ENCODE results near the gene PRKCA. TPM values are rescaled to one million over a fixed set of nuclear protein-coding genes. Genes with fewer than 3 reads are reported as not detected.
"Not testable (repeated sequence)": the region's sequence is repeated elsewhere in the genome, so short reads cannot be mapped to it uniquely, and the experiment has no call there.

The PRKCA gene
- 10 to 100 TPM; 63.1 to 68.9 TPM for total RNA-seq

GRCh38 chr17:66301864-66302741, at the start of gene PRKCA:
Gene PRKCA (plus strand): TSS chr17:66302613.
- Mint-ChIP-seq H3K4me3 (peak within 1 kb of the TSS; percentile 98), H3K27ac (peak within 1 kb of the TSS; percentile 88), H3K9me3 (ENCODE audit: low read depth) (no peaks in the 10 kb centered on the region), H3K36me3 (peaks cover 20% of the 10 kb centered on the region), H3K27me3 (peaks cover 16% of the 10 kb centered on the region), H3K4me1 (peaks cover 46% of the 10 kb centered on the region)
- CTCF ChIA-PET, result interaction anchor here (0.5 to 2.1 kb wide), 5 partner anchors 8 to 266 kb away, joined by 3 to 11 read pairs (median 3); no protein-coding TSS in a partner anchor
- DNase-seq, result peak; percentile 78
- peak; percentile 83 for ATAC-seq

DNA sequence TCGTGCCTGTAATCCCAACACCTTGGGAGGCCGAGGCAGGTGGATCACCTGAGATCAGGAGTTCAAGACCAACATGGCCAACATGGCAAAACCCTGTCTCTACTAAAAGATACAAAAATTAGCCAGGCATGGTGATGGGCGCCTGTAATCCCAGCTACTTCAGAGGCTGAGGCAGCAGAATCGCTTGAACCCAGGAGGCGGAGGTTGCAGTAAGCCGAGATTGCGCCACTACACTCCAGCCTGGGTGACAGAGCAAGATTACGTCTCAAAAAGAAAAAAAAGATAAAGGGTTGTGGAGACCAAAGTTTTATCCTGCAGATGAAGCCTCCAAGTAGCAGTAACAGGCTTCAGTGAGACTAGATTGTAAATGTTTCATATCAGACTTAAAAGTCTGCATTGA, 49.0 kb upstream of the PRKCA start:
- CTCF ChIA-PET; H3K27ac Mint-ChIP-seq; H3K36me3 Mint-ChIP-seq; H3K9me3 Mint-ChIP-seq (ENCODE audit: low read depth); H3K27me3 Mint-ChIP-seq; DNase-seq; H3K4me3 Mint-ChIP-seq; ATAC-seq: not testable (repeated sequence)
- H3K4me1 Mint-ChIP-seq, result peaks cover 13% of the 10 kb centered on the region

DNA sequence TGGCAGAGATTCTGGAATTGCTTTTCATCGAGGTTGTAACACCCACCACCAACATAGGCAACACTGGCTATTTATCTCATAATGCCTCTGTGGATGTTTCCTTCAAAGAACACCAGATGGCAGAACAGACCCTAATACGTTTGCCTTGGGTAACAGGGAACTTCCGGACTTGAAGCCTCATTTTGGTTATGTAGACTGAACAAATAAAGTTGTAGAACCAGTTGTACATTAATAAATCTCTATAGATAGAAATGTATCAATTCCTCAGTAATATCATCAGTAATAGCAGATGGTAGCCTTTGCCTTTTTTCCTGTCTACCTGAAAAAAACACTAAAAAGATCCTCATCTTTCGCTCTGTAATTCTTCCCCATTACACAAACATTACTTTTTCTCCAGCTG, 47.3 kb upstream of the PRKCA start:
- H3K4me3 Mint-ChIP-seq, result peak overlapping the region; percentile 12
- H3K27me3 Mint-ChIP-seq, result no peaks in the 10 kb centered on the region
- DNase-seq (peak; percentile 49), ATAC-seq (peak; percentile 97)
- H3K4me1 Mint-ChIP-seq, result peaks cover 13% of the 10 kb centered on the region
- H3K27ac Mint-ChIP-seq, result peak overlapping the region; percentile 80
- H3K36me3 Mint-ChIP-seq, result no peaks in the 10 kb centered on the region
- CTCF ChIA-PET, result interaction anchor here (0.6 to 2.0 kb wide), 14 partner anchors 10 to 654 kb away, joined by 3 to 10 read pairs (median 3); no protein-coding TSS in a partner anchor
- no peaks in the 10 kb centered on the region for H3K9me3 Mint-ChIP-seq (ENCODE audit: low read depth)

DNA sequence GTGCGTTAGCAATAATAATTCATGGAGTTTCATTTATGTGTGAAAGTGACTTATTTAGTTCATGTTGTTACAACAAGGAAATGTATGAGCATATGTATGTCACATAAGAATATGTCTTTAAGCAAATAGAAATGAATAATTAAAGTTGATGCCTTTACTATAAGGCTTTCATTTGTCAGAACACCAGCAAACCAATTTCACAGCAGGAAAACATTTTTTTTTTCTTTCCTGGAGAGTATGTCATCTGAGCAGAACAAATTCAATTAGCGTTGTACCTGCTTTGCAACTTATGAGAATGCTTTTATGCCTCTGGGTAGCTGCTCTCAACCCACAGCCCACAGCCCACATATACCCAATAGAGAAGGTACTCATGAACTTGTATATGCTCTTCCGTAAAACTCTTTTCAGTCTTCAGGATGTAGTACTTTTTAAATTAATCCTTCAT, 46.9 kb upstream of the PRKCA start:
- Mint-ChIP-seq H3K4me1 (peaks cover 13% of the 10 kb centered on the region), H3K27me3 (no peaks in the 10 kb centered on the region), H3K27ac (peak overlapping the region; percentile 80), H3K36me3 (no peaks in the 10 kb centered on the region), H3K9me3 (ENCODE audit: low read depth) (no peaks in the 10 kb centered on the region), H3K4me3 (peak overlapping the region; percentile 12)
- peak; percentile 32 for ATAC-seq
- DNase-seq, result peak; percentile 57
- CTCF ChIA-PET, result interaction anchor here (0.6 to 2.0 kb wide), 17 partner anchors 9 to 654 kb away, joined by 3 to 10 read pairs (median 3); no protein-coding TSS in a partner anchor

- H3K4me3 Mint-ChIP-seq, result no peak overlapping the region
- ATAC-seq (no peak), DNase-seq (no peak)
- CTCF ChIA-PET, result interaction anchor here (0.8 to 0.9 kb wide), 2 partner anchors 17 to 307 kb away, joined by 3 to 6 read pairs; no protein-coding TSS in a partner anchor
- no peaks in the 10 kb centered on the region for H3K9me3 Mint-ChIP-seq (ENCODE audit: low read depth)
- no peak overlapping the region for H3K27ac Mint-ChIP-seq
- no peaks in the 10 kb centered on the region for H3K36me3 Mint-ChIP-seq
- H3K4me1 Mint-ChIP-seq, result peaks cover 17% of the 10 kb centered on the region
- peaks cover 7% of the 10 kb centered on the region for H3K27me3 Mint-ChIP-seq
Measured at GRCh38 chr17:66260275-66260674, 42.1 kb upstream of the PRKCA start.

GRCh38 chr17:66260688-66261087, 41.7 kb upstream of the PRKCA start:
- Mint-ChIP-seq H3K27ac (no peak overlapping the region), H3K9me3 (ENCODE audit: low read depth) (no peaks in the 10 kb centered on the region), H3K27me3 (peaks cover 7% of the 10 kb centered on the region), H3K4me3 (no peak overlapping the region), H3K4me1 (peaks cover 12% of the 10 kb centered on the region), H3K36me3 (no peaks in the 10 kb centered on the region)
- CTCF ChIA-PET, result interaction anchor here (0.9 kb wide), 1 partner anchor 306 kb away, joined by 6 read pairs; no protein-coding TSS in a partner anchor
- DNase-seq (no peak), ATAC-seq (no peak)

DNA sequence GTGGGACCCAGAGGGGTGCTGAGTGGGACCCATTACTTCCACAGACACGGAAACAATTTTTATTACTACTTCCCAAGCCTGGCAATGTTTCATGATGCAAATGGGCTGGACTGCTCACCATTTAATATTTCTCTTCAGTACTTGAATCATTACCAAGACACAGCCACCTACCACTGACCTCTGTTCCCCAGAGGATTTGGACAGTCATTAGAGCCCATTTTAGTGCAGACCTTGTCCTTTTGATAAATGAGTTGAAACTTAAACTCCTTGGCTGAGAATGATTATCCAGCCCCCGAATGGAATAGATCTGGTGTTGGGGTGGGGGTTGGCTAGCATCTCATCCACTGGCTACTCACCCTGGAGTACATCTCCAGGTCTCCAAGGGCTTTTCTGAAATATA, 39.6 kb upstream of the PRKCA start:
- DNase-seq (no peak), ATAC-seq (no peak)
- no peak overlapping the region for H3K4me3 Mint-ChIP-seq
- CTCF ChIA-PET, result no interaction called here
- no peaks in the 10 kb centered on the region for H3K9me3 Mint-ChIP-seq (ENCODE audit: low read depth)
- no peak overlapping the region for H3K27ac Mint-ChIP-seq
- peaks cover 7% of the 10 kb centered on the region for H3K4me1 Mint-ChIP-seq
- no peaks in the 10 kb centered on the region for H3K36me3 Mint-ChIP-seq
- H3K27me3 Mint-ChIP-seq, result peaks cover 10% of the 10 kb centered on the region

DNA sequence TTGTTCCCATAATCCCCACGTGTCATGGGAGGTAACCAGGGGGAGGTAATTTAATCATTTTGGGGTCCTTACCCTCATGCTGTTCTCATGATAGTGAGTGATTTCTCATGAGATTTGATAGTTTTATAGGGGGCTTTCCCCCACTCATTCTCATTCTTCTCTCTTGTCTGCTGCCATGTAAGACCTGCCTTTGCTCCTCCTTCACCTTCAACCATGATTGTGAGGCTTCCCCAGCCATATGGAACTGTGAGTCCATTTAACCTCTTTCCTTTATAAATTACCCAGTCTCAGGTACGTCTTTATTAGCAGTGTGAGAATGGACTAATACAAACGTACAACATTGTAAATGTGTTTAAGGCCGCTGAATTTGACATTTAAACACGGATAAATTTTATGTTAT, 37.7 kb upstream of the PRKCA start:
- H3K27me3 Mint-ChIP-seq, result peaks cover 10% of the 10 kb centered on the region
- H3K9me3 Mint-ChIP-seq (ENCODE audit: low read depth), result no peaks in the 10 kb centered on the region
- H3K4me1 Mint-ChIP-seq, result peaks cover 7% of the 10 kb centered on the region
- no peaks in the 10 kb centered on the region for H3K36me3 Mint-ChIP-seq
- no peak overlapping the region for H3K4me3 Mint-ChIP-seq
- no peak overlapping the region for H3K27ac Mint-ChIP-seq
- ATAC-seq, result no peak
- DNase-seq, result no peak
- CTCF ChIA-PET, result interaction anchor here (0.8 kb wide), 1 partner anchor 9 kb away, joined by 3 read pairs; no protein-coding TSS in a partner anchor

GRCh38 chr17:66268247-66268927, 34.0 kb upstream of the PRKCA start:
- Mint-ChIP-seq H3K36me3 (no peaks in the 10 kb centered on the region), H3K27ac (no peak overlapping the region), H3K9me3 (ENCODE audit: low read depth) (peaks cover 2% of the 10 kb centered on the region), H3K4me1 (peaks cover 7% of the 10 kb centered on the region), H3K27me3 (peaks cover 3% of the 10 kb centered on the region), H3K4me3 (no peak overlapping the region)
- CTCF ChIA-PET, result no interaction called here
- DNase-seq, result no peak
- ATAC-seq, result no peak

- DNase-seq (no peak), ATAC-seq (no peak)
- H3K36me3 Mint-ChIP-seq, result no peaks in the 10 kb centered on the region
- no peak overlapping the region for H3K27ac Mint-ChIP-seq
- H3K9me3 Mint-ChIP-seq (ENCODE audit: low read depth), result peaks cover 2% of the 10 kb centered on the region
- no peak overlapping the region for H3K4me3 Mint-ChIP-seq
- H3K27me3 Mint-ChIP-seq, result peaks cover 3% of the 10 kb centered on the region
- no peaks in the 10 kb centered on the region for H3K4me1 Mint-ChIP-seq
- CTCF ChIA-PET, result no interaction called here
Measured at GRCh38 chr17:66270106-66270505, 32.3 kb upstream of the PRKCA start.

- peaks cover 2% of the 10 kb centered on the region for H3K27me3 Mint-ChIP-seq
Measured at GRCh38 chr17:66271512-66271911, 30.9 kb upstream of the PRKCA start.

DNA sequence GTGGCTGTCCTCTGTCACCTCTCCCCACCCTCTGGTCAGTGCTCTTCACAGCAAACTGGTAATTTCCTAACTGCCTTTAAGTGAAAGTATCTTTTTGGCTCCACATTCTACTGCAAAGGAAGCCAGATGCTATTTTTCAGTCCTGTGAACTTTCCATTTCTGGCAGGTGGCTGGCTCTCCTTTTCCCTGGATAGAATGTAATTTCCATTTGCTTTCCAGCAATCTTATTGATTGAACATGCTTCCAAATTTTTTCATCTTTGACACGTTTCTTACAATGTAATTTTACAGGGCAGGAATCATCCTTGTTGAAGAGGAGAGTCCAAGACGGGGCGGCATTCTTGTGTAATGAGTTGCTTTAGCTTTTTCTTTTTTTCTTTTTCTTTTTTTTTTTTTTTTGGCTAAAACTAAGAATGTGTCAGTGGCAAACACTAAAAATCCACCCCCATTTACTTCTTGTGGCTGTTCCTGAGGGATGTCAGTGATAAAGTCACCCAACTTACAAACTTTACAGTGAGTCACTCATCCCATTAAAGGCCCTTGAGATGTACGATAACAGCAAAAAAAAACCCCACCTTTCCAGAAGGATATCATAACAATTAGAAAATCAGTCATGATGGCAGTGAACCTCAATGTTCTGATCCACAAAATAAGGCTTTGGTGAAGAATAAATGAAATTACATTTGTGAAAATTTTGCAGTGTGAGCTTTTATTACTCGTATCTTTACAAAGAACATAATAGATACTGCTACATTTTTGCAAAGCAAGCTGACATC, 29.4 kb upstream of the PRKCA start:
- ATAC-seq, result no peak
- Mint-ChIP-seq H3K27ac (no peak overlapping the region), H3K4me3 (no peak overlapping the region), H3K36me3 (no peaks in the 10 kb centered on the region), H3K4me1 (peaks cover 6% of the 10 kb centered on the region), H3K27me3 (peaks cover 3% of the 10 kb centered on the region), H3K9me3 (ENCODE audit: low read depth) (peaks cover 2% of the 10 kb centered on the region)
- CTCF ChIA-PET, result interaction anchor here (1.1 kb wide), 1 partner anchor 294 kb away, joined by 4 read pairs; no protein-coding TSS in a partner anchor
- no peak for DNase-seq

More at GRCh38 chr17:66271512-66271911, 30.9 kb upstream of the PRKCA start:
- peaks cover 2% of the 10 kb centered on the region for H3K9me3 Mint-ChIP-seq (ENCODE audit: low read depth)
- H3K4me3 Mint-ChIP-seq, result no peak overlapping the region
- CTCF ChIA-PET, result no interaction called here
- peaks cover 6% of the 10 kb centered on the region for H3K4me1 Mint-ChIP-seq
- H3K27ac Mint-ChIP-seq, result no peak overlapping the region
- DNase-seq, result no peak
- no peak for ATAC-seq
- no peaks in the 10 kb centered on the region for H3K36me3 Mint-ChIP-seq

DNA sequence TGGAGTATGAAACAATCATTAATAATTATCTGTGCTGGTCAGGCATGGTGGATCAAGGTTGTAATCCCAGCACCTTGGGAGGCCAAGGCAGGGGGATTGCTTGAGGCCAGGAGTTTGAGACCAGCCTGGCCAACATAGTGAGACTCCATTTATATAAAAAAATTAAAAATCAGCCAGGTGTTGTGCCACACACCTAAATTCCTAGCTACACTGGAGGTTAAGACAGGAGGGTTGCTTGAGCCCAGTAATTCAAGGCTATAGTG, 28.9 kb upstream of the PRKCA start:
- no peak overlapping the region for H3K4me3 Mint-ChIP-seq
- H3K27ac Mint-ChIP-seq, result no peak overlapping the region
- peaks cover 6% of the 10 kb centered on the region for H3K4me1 Mint-ChIP-seq
- DNase-seq, result no peak
- H3K36me3 Mint-ChIP-seq, result no peaks in the 10 kb centered on the region
- CTCF ChIA-PET, result interaction anchor here (1.1 kb wide), 1 partner anchor 294 kb away, joined by 4 read pairs; no protein-coding TSS in a partner anchor
- H3K27me3 Mint-ChIP-seq, result peaks cover 3% of the 10 kb centered on the region
- ATAC-seq, result no peak
- H3K9me3 Mint-ChIP-seq (ENCODE audit: low read depth), result peaks cover 2% of the 10 kb centered on the region

All from activated CD8-positive, alpha-beta memory T cell treated with anti-CD3 and anti-CD28 coated beads, Interleukin-2, amount 10 ng/mL, durations not matched to agents 7 days and 5 days (primary cell).